Measurements from ENCODE around the gene PRLR. TPM values are rescaled to one million over a fixed set of nuclear protein-coding genes. Genes with fewer than 3 reads are reported as not detected.
"Not testable (repeated sequence)": the region's sequence is repeated elsewhere in the genome, so short reads cannot be mapped to it uniquely, and the experiment has no call there.

Gene PRLR
- total RNA-seq: 1.2 TPM

- peak in 1 of 2 donors; percentile 32 for DNase-seq (ENCODE audit: low spot score in 2 of 2)
- no peak for FAIRE-seq
These were observed at the start of gene PRLR for GRCh38 chr5:35230038-35230611. Gene PRLR (minus strand): TSS chr5:35230487. CDS start chr5:35089620, 140,867 bp downstream.

GRCh38 chr5:35274839-35275509 lies 44.7 kb upstream of the PRLR start:
- DNase-seq (ENCODE audit: low spot score in 2 of 2) (no peak), FAIRE-seq (no peak)

GRCh38 chr5:35269006-35269405 lies 38.7 kb upstream of the PRLR start:
- FAIRE-seq: no peak

GRCh38 chr5:35266276-35266675 lies 36.0 kb upstream of the PRLR start:
- DNase-seq (ENCODE audit: low spot score in 2 of 2): no peak
- no peak for FAIRE-seq

More at GRCh38 chr5:35269006-35269405, 38.7 kb upstream of the PRLR start:
- DNase-seq (ENCODE audit: low spot score in 2 of 2): no peak

GRCh38 chr5:35264509-35264908 lies 34.2 kb upstream of the PRLR start:
- FAIRE-seq (no peak), DNase-seq (ENCODE audit: low spot score in 2 of 2) (no peak)

- DNase-seq (ENCODE audit: low spot score in 2 of 2) (no peak), FAIRE-seq (no peak)
These were observed 33.1 kb upstream of the PRLR start for GRCh38 chr5:35263266-35263877.

GRCh38 chr5:35253582-35253981 lies 23.3 kb upstream of the PRLR start:
- FAIRE-seq: no peak
- DNase-seq (ENCODE audit: low spot score in 2 of 2): no peak

GRCh38 chr5:35252963-35253362 lies 22.7 kb upstream of the PRLR start:
- FAIRE-seq (no peak), DNase-seq (ENCODE audit: low spot score in 2 of 2) (no peak)

- no peak for FAIRE-seq
- no peak for DNase-seq (ENCODE audit: low spot score in 2 of 2)
These were observed 18.8 kb upstream of the PRLR start for GRCh38 chr5:35248843-35249780.

GRCh38 chr5:35247648-35248034 lies 17.4 kb upstream of the PRLR start:
- DNase-seq (ENCODE audit: low spot score in 2 of 2) (no peak), FAIRE-seq (no peak)

- FAIRE-seq (no peak), DNase-seq (ENCODE audit: low spot score in 2 of 2) (no peak)
These were observed 16.8 kb upstream of the PRLR start for GRCh38 chr5:35246900-35247647.

GRCh38 chr5:35246411-35246810 lies 16.1 kb upstream of the PRLR start:
- no peak for FAIRE-seq

GRCh38 chr5:35245371-35245770 lies 15.1 kb upstream of the PRLR start:
- DNase-seq (ENCODE audit: low spot score in 2 of 2); FAIRE-seq: not testable (repeated sequence)

More at GRCh38 chr5:35246411-35246810, 16.1 kb upstream of the PRLR start:
- DNase-seq (ENCODE audit: low spot score in 2 of 2): no peak

GRCh38 chr5:35244171-35244570 lies 13.9 kb upstream of the PRLR start:
- DNase-seq (ENCODE audit: low spot score in 2 of 2) (no peak), FAIRE-seq (no peak)

GRCh38 chr5:35242702-35243258 lies 12.5 kb upstream of the PRLR start:
- FAIRE-seq (no peak), DNase-seq (ENCODE audit: low spot score in 2 of 2) (no peak)

GRCh38 chr5:35240892-35241291 lies 10.6 kb upstream of the PRLR start:
- no peak for FAIRE-seq
- no peak for DNase-seq (ENCODE audit: low spot score in 2 of 2)

GRCh38 chr5:35239911-35240610 lies 9.8 kb upstream of the PRLR start:
- DNase-seq (ENCODE audit: low spot score in 2 of 2) (no peak), FAIRE-seq (no peak)

- FAIRE-seq: no peak
- DNase-seq (ENCODE audit: low spot score in 2 of 2): no peak
These were observed 9.2 kb upstream of the PRLR start for GRCh38 chr5:35239476-35239875.

Data from frontal cortex (tissue), 4 donors.